ENCODE measurements around the gene SUN5. TPM values are rescaled to one million over a fixed set of nuclear protein-coding genes. Genes with fewer than 3 reads are reported as not detected.

SUN5 gene
- total RNA-seq, 1 donor from 2014 or later = not detected

GRCh38 chr20:32973077-32973717, 31.0 kb downstream of the SUN5 start:
- H3K4me3 Mint-ChIP-seq (ENCODE audit: low read depth) = no peak overlapping the region
- H3K9me3 Mint-ChIP-seq (ENCODE audit: low read depth) = no peaks in the 10 kb centered on the region
- peaks cover 18% of the 10 kb centered on the region for H3K4me1 Mint-ChIP-seq (ENCODE audit: low read depth)
- H3K27ac Mint-ChIP-seq = no peak overlapping the region
- no peak for DNase-seq (ENCODE audit: low spot score, unreplicated experiment)
- no peaks in the 10 kb centered on the region for H3K36me3 Mint-ChIP-seq (ENCODE audit: insufficient read depth)
- no peak for TF ChIP-seq CTCF (IDR thresholded peaks at IDR 0.05; ENCODE audit: unreplicated experiment)
- H3K27me3 Mint-ChIP-seq = no peaks in the 10 kb centered on the region

- no peak for DNase-seq (ENCODE audit: low spot score, unreplicated experiment)
- H3K4me3 Mint-ChIP-seq (ENCODE audit: low read depth) = no peak overlapping the region
- peaks cover 18% of the 10 kb centered on the region for H3K4me1 Mint-ChIP-seq (ENCODE audit: low read depth)
Measured at GRCh38 chr20:32972181-32973076, 31.8 kb downstream of the SUN5 start.

GRCh38 chr20:32971703-32972161, 32.5 kb downstream of the SUN5 start:
- no peak for DNase-seq (ENCODE audit: low spot score, unreplicated experiment)

More at GRCh38 chr20:32972181-32973076, 31.8 kb downstream of the SUN5 start:
- TF ChIP-seq CTCF (IDR thresholded peaks at IDR 0.05; ENCODE audit: unreplicated experiment) = no peak
- Mint-ChIP-seq H3K27ac (no peak overlapping the region), H3K9me3 (ENCODE audit: low read depth) (no peaks in the 10 kb centered on the region), H3K36me3 (ENCODE audit: insufficient read depth) (no peaks in the 10 kb centered on the region), H3K27me3 (no peaks in the 10 kb centered on the region)

GRCh38 chr20:32970973-32971300, 33.3 kb downstream of the SUN5 start:
- no peak for DNase-seq (ENCODE audit: low spot score, unreplicated experiment)
- no peak for TF ChIP-seq CTCF (IDR thresholded peaks at IDR 0.05; ENCODE audit: unreplicated experiment)
- peaks cover 13% of the 10 kb centered on the region for H3K4me1 Mint-ChIP-seq (ENCODE audit: low read depth)
- peaks cover 3% of the 10 kb centered on the region for H3K27me3 Mint-ChIP-seq
- H3K4me3 Mint-ChIP-seq (ENCODE audit: low read depth) = no peak overlapping the region
- no peaks in the 10 kb centered on the region for H3K9me3 Mint-ChIP-seq (ENCODE audit: low read depth)
- H3K27ac Mint-ChIP-seq = no peak overlapping the region
- no peaks in the 10 kb centered on the region for H3K36me3 Mint-ChIP-seq (ENCODE audit: insufficient read depth)

More at GRCh38 chr20:32971703-32972161, 32.5 kb downstream of the SUN5 start:
- H3K36me3 Mint-ChIP-seq (ENCODE audit: insufficient read depth) = no peaks in the 10 kb centered on the region
- TF ChIP-seq CTCF (IDR thresholded peaks at IDR 0.05; ENCODE audit: unreplicated experiment) = no peak
- no peak overlapping the region for H3K4me3 Mint-ChIP-seq (ENCODE audit: low read depth)
- H3K9me3 Mint-ChIP-seq (ENCODE audit: low read depth) = no peaks in the 10 kb centered on the region
- H3K27ac Mint-ChIP-seq = no peak overlapping the region
- peaks cover 3% of the 10 kb centered on the region for H3K27me3 Mint-ChIP-seq
- H3K4me1 Mint-ChIP-seq (ENCODE audit: low read depth) = peaks cover 17% of the 10 kb centered on the region

GRCh38 chr20:32970115-32970972, 33.9 kb downstream of the SUN5 start:
- Mint-ChIP-seq H3K36me3 (ENCODE audit: insufficient read depth) (no peaks in the 10 kb centered on the region), H3K27ac (no peak overlapping the region), H3K9me3 (ENCODE audit: low read depth) (no peaks in the 10 kb centered on the region), H3K4me1 (ENCODE audit: low read depth) (peaks cover 9% of the 10 kb centered on the region), H3K4me3 (ENCODE audit: low read depth) (no peak overlapping the region), H3K27me3 (peaks cover 3% of the 10 kb centered on the region)
- no peak for DNase-seq (ENCODE audit: low spot score, unreplicated experiment)
- no peak for TF ChIP-seq CTCF (IDR thresholded peaks at IDR 0.05; ENCODE audit: unreplicated experiment)
